ENCODE results near the gene POLR3E. TPM values are rescaled to one million over a fixed set of nuclear protein-coding genes. Genes with fewer than 3 reads are reported as not detected.
A peak's percentile ranks its signal among the peaks of the same experiment; 100 is the strongest.

The POLR3E gene
- total RNA-seq, 2 experiments from 2014 or later, result 70.9 to 87.4 TPM

GRCh38 chr16:22267764-22268163 is 29.4 kb upstream of the POLR3E start:
- Mint-ChIP-seq H3K36me3 (ENCODE audit: low read depth) (peaks cover 40% of the 10 kb centered on the region), H3K27ac (no peak overlapping the region), H3K4me1 (peaks cover 17% of the 10 kb centered on the region), H3K9me3 (ENCODE audit: low read depth) (no peaks in the 10 kb centered on the region), H3K4me3 (no peak overlapping the region), H3K27me3 (no peaks in the 10 kb centered on the region)
- ATAC-seq, result no peak
- no peak for DNase-seq
- CTCF ChIA-PET, result interaction anchor here (1.1 kb wide), 1 partner anchor 14 kb away, joined by 4 read pairs; no protein-coding TSS in a partner anchor
- POLR2A ChIA-PET, result interaction anchor here (0.6 kb wide), 1 partner anchor 494 kb away, joined by 3 read pairs; no protein-coding TSS in a partner anchor
- intact Hi-C loops (cut with DNase I, micrococcal nuclease), result no loop called here

- POLR2A ChIA-PET, result no interaction called here
- DNase-seq (peak; percentile 20), ATAC-seq (no peak)
- Mint-ChIP-seq H3K4me3 (no peak overlapping the region), H3K27me3 (no peaks in the 10 kb centered on the region), H3K27ac (no peak overlapping the region), H3K4me1 (peaks cover 4% of the 10 kb centered on the region), H3K9me3 (ENCODE audit: low read depth) (no peaks in the 10 kb centered on the region), H3K36me3 (ENCODE audit: low read depth) (peaks cover 36% of the 10 kb centered on the region)
- intact Hi-C loops (cut with DNase I, micrococcal nuclease), result loop anchor here in 1 of 2 experiments (1.0 kb wide), 1 partner anchor 8 kb away; no protein-coding TSS in a partner anchor
- CTCF ChIA-PET, result no interaction called here
Measured at GRCh38 chr16:22270525-22270924, 26.7 kb upstream of the POLR3E start.

- Mint-ChIP-seq H3K27ac (no peak overlapping the region), H3K36me3 (ENCODE audit: low read depth) (peaks cover 29% of the 10 kb centered on the region), H3K4me1 (peaks cover 4% of the 10 kb centered on the region), H3K27me3 (no peaks in the 10 kb centered on the region), H3K4me3 (no peak overlapping the region), H3K9me3 (ENCODE audit: low read depth) (no peaks in the 10 kb centered on the region)
- DNase-seq, result no peak
- no peak for ATAC-seq
- intact Hi-C loops (cut with DNase I, micrococcal nuclease), result no loop called here
- POLR2A ChIA-PET, result no interaction called here
- CTCF ChIA-PET, result interaction anchor here (0.6 to 0.9 kb wide), 3 partner anchors 29 to 78 kb away, joined by 3 read pairs; no protein-coding TSS in a partner anchor
Measured at GRCh38 chr16:22272870-22273650, 24.1 kb upstream of the POLR3E start.

GRCh38 chr16:22274916-22275315 is 22.3 kb upstream of the POLR3E start:
- intact Hi-C loops (cut with DNase I, micrococcal nuclease), result no loop called here
- H3K27me3 Mint-ChIP-seq, result no peaks in the 10 kb centered on the region
- ATAC-seq (no peak), DNase-seq (no peak)
- H3K4me3 Mint-ChIP-seq, result no peak overlapping the region
- H3K4me1 Mint-ChIP-seq, result peaks cover 4% of the 10 kb centered on the region
- H3K36me3 Mint-ChIP-seq (ENCODE audit: low read depth), result peaks cover 23% of the 10 kb centered on the region
- ChIA-PET POLR2A (interaction anchor here (0.7 kb wide), 1 partner anchor 26 kb away, joined by 3 read pairs; no protein-coding TSS in a partner anchor), CTCF (interaction anchor here (0.8 to 1.2 kb wide), 2 partner anchors 79 to 136 kb away, joined by 3 to 5 read pairs; no protein-coding TSS in a partner anchor)
- no peaks in the 10 kb centered on the region for H3K9me3 Mint-ChIP-seq (ENCODE audit: low read depth)
- no peak overlapping the region for H3K27ac Mint-ChIP-seq

GRCh38 chr16:22278441-22279230 is 18.6 kb upstream of the POLR3E start:
- ATAC-seq (no peak), DNase-seq (no peak)
- H3K27ac Mint-ChIP-seq, result no peak overlapping the region
- CTCF ChIA-PET, result no interaction called here
- no peaks in the 10 kb centered on the region for H3K27me3 Mint-ChIP-seq
- POLR2A ChIA-PET, result no interaction called here
- intact Hi-C loops (cut with DNase I, micrococcal nuclease), result loop anchor here in 1 of 2 experiments (1.0 kb wide), 1 partner anchor 8 kb away; no protein-coding TSS in a partner anchor
- H3K4me1 Mint-ChIP-seq, result no peaks in the 10 kb centered on the region
- H3K4me3 Mint-ChIP-seq, result no peak overlapping the region
- peaks cover 30% of the 10 kb centered on the region for H3K36me3 Mint-ChIP-seq (ENCODE audit: low read depth)
- H3K9me3 Mint-ChIP-seq (ENCODE audit: low read depth), result no peaks in the 10 kb centered on the region

- CTCF ChIA-PET, result interaction anchor here (1.0 kb wide), 2 partner anchors 14 kb away, joined by 3 to 4 read pairs; no protein-coding TSS in a partner anchor
- Mint-ChIP-seq H3K27me3 (no peaks in the 10 kb centered on the region), H3K36me3 (ENCODE audit: low read depth) (peaks cover 43% of the 10 kb centered on the region), H3K9me3 (ENCODE audit: low read depth) (no peaks in the 10 kb centered on the region), H3K4me3 (no peak overlapping the region), H3K27ac (no peak overlapping the region), H3K4me1 (no peaks in the 10 kb centered on the region)
- intact Hi-C loops (cut with DNase I, micrococcal nuclease), result no loop called here
- no peak for DNase-seq
- POLR2A ChIA-PET, result no interaction called here
- no peak for ATAC-seq
Measured at GRCh38 chr16:22282254-22282892, 14.8 kb upstream of the POLR3E start.

GRCh38 chr16:22284637-22285036 is 12.6 kb upstream of the POLR3E start:
- Mint-ChIP-seq H3K27me3 (no peaks in the 10 kb centered on the region), H3K4me3 (no peak overlapping the region), H3K36me3 (ENCODE audit: low read depth) (peaks cover 39% of the 10 kb centered on the region), H3K27ac (no peak overlapping the region), H3K4me1 (no peaks in the 10 kb centered on the region), H3K9me3 (ENCODE audit: low read depth) (no peaks in the 10 kb centered on the region)
- ATAC-seq (no peak), DNase-seq (no peak)
- intact Hi-C loops (cut with DNase I, micrococcal nuclease), result no loop called here
- CTCF ChIA-PET, result no interaction called here
- POLR2A ChIA-PET, result no interaction called here

GRCh38 chr16:22285080-22285479 is 12.1 kb upstream of the POLR3E start:
- no peaks in the 10 kb centered on the region for H3K9me3 Mint-ChIP-seq (ENCODE audit: low read depth)
- H3K36me3 Mint-ChIP-seq (ENCODE audit: low read depth), result peaks cover 36% of the 10 kb centered on the region
- ChIA-PET CTCF (no interaction called here), POLR2A (interaction anchor here (0.6 kb wide), 1 partner anchor 1157 kb away, joined by 4 read pairs; no protein-coding TSS in a partner anchor)
- ATAC-seq (no peak), DNase-seq (no peak)
- no peak overlapping the region for H3K27ac Mint-ChIP-seq
- H3K4me3 Mint-ChIP-seq, result no peak overlapping the region
- no peaks in the 10 kb centered on the region for H3K4me1 Mint-ChIP-seq
- H3K27me3 Mint-ChIP-seq, result no peaks in the 10 kb centered on the region
- intact Hi-C loops (cut with DNase I, micrococcal nuclease), result no loop called here

GRCh38 chr16:22291020-22291419 is 6.2 kb upstream of the POLR3E start:
- Mint-ChIP-seq H3K27ac (no peak overlapping the region), H3K9me3 (ENCODE audit: low read depth) (no peaks in the 10 kb centered on the region)
- POLR2A ChIA-PET, result no interaction called here

GRCh38 chr16:22291860-22292318 is 5.3 kb upstream of the POLR3E start:
- intact Hi-C loops (cut with DNase I, micrococcal nuclease), result loop anchor here in 1 of 2 experiments (10.0 kb wide), 1 partner anchor 787 kb away; no protein-coding TSS in a partner anchor
- ChIA-PET POLR2A (no interaction called here), CTCF (interaction anchor here (0.6 kb wide), 1 partner anchor 146 kb away, joined by 4 read pairs; no protein-coding TSS in a partner anchor)
- DNase-seq, result no peak
- H3K36me3 Mint-ChIP-seq (ENCODE audit: low read depth), result peaks cover under 1% of the 10 kb centered on the region
- no peaks in the 10 kb centered on the region for H3K27me3 Mint-ChIP-seq
- H3K4me3 Mint-ChIP-seq, result no peak overlapping the region
- no peak for ATAC-seq
- peak overlapping the region; percentile 30 for H3K27ac Mint-ChIP-seq
- H3K9me3 Mint-ChIP-seq (ENCODE audit: low read depth), result no peaks in the 10 kb centered on the region
- H3K4me1 Mint-ChIP-seq, result peaks cover 9% of the 10 kb centered on the region

More at GRCh38 chr16:22291020-22291419, 6.2 kb upstream of the POLR3E start:
- H3K27me3 Mint-ChIP-seq, result no peaks in the 10 kb centered on the region
- DNase-seq (no peak), ATAC-seq (no peak)
- H3K4me3 Mint-ChIP-seq, result no peak overlapping the region
- CTCF ChIA-PET, result no interaction called here
- H3K4me1 Mint-ChIP-seq, result peaks cover 5% of the 10 kb centered on the region
- peaks cover 3% of the 10 kb centered on the region for H3K36me3 Mint-ChIP-seq (ENCODE audit: low read depth)
- intact Hi-C loops (cut with DNase I, micrococcal nuclease), result loop anchor here in 1 of 2 experiments (10.0 kb wide), 1 partner anchor 786 kb away; no protein-coding TSS in a partner anchor

GRCh38 chr16:22292320-22292719 is 4.9 kb upstream of the POLR3E start:
- no peak for ATAC-seq
- ChIA-PET POLR2A (no interaction called here), CTCF (no interaction called here)
- intact Hi-C loops (cut with DNase I, micrococcal nuclease), result loop anchor here in 1 of 2 experiments (10.0 kb wide), 1 partner anchor 788 kb away; no protein-coding TSS in a partner anchor
- no peak for DNase-seq
- no peak overlapping the region for H3K27ac Mint-ChIP-seq
- no peaks in the 10 kb centered on the region for H3K27me3 Mint-ChIP-seq
- H3K36me3 Mint-ChIP-seq (ENCODE audit: low read depth), result peaks cover 3% of the 10 kb centered on the region
- no peaks in the 10 kb centered on the region for H3K9me3 Mint-ChIP-seq (ENCODE audit: low read depth)
- no peak overlapping the region for H3K4me3 Mint-ChIP-seq
- peaks cover 9% of the 10 kb centered on the region for H3K4me1 Mint-ChIP-seq
